Activated CD8-positive, alpha-beta memory T cell treated with anti-CD3 and anti-CD28 coated beads, Interleukin-2, amount 50 U/mL, for 1 hour (primary cell): ENCODE data around the gene BRD3.
"Not testable (repeated sequence)": the region's sequence is repeated elsewhere in the genome, so short reads cannot be mapped to it uniquely, and the experiment has no call there.

Source experiments
- DNase-seq: peaks from one replicate; pipeline ENCODE4 v3.0.0-alpha.2; 2020; ENCODE audit errors: extremely low read depth

Gene BRD3

GRCh38 chr9:133993635-133994253 is 74.1 kb downstream of the BRD3 start:
- no peak for DNase-seq

- DNase-seq, result peak; percentile 27
Observed at GRCh38 chr9:133992780-133993634, 74.8 kb downstream of the BRD3 start.

- DNase-seq, result no peak
Observed at GRCh38 chr9:133991964-133992779, 75.7 kb downstream of the BRD3 start, which contains the start of gene VAV2. TSS of gene VAV2 (minus strand) at chr9:133992324. CDS start at chr9:133992278, 46 bp downstream.

GRCh38 chr9:133991214-133991921 is 76.5 kb downstream of the BRD3 start:
- no peak for DNase-seq

GRCh38 chr9:133990366-133991213 is 77.2 kb downstream of the BRD3 start:
- DNase-seq, result no peak

GRCh38 chr9:133989625-133990365 is 78.0 kb downstream of the BRD3 start:
- DNase-seq, result no peak

GRCh38 chr9:133988771-133989170 is 79.1 kb downstream of the BRD3 start:
- DNase-seq, result not testable (repeated sequence)

- DNase-seq, result no peak
Observed at GRCh38 chr9:133987946-133988665, 79.7 kb downstream of the BRD3 start.

GRCh38 chr9:133987446-133987788 is 80.4 kb downstream of the BRD3 start:
- DNase-seq, result no peak

- DNase-seq, result no peak
Observed at GRCh38 chr9:133986774-133987445, 80.9 kb downstream of the BRD3 start.

GRCh38 chr9:133986061-133986460 is 81.8 kb downstream of the BRD3 start:
- DNase-seq, result no peak

GRCh38 chr9:133982971-133983720 is 84.7 kb downstream of the BRD3 start:
- DNase-seq, result no peak

GRCh38 chr9:133981958-133982681 is 85.7 kb downstream of the BRD3 start:
- DNase-seq, result no peak

GRCh38 chr9:133981589-133981957 is 86.3 kb downstream of the BRD3 start:
- DNase-seq, result no peak

GRCh38 chr9:133980864-133981588 is 86.8 kb downstream of the BRD3 start:
- no peak for DNase-seq
